ENCODE measurements around the gene DNAJB7. TPM values are rescaled to one million over a fixed set of nuclear protein-coding genes. Genes with fewer than 3 reads are reported as not detected.

Gene DNAJB7
- total and polyA plus RNA-seq, 8 donors: 0.02 TPM; not detected in 7

GRCh38 chr22:40813912-40814315 is 48.0 kb downstream of the DNAJB7 start:
- Histone ChIP-seq H3K27me3 (no peaks in the 10 kb centered on the region), H3K9me3 (no peaks in the 10 kb centered on the region), H3K27ac (no peak overlapping the region), H3K4me1 (peaks cover 0 to 10% (median 0%) of the 10 kb centered on the region in 3 donors), H3K4me3 (no peak overlapping the region), H3K36me3 (no peaks in the 10 kb centered on the region)
- TF ChIP-seq CTCF (IDR thresholded peaks at IDR 0.05): no peak
- no peak for ATAC-seq
- no peak for FAIRE-seq
- intact Hi-C loops (cut with DNase I): no loop called here
- DNase-seq: no peak

Small RNAs within 50 kb of the gene (microRNA-seq; reads per million reads assigned to microRNA genes)
- gene MIR4766: 0 to 0.39 reads per million in 2 donors

Other genes with a start within 250 kb of the DNAJB7 start
- gene MRTFA, start 225.4 kb downstream of the DNAJB7 start, total RNA-seq: 10 to 100 TPM; 15.2 to 35.3 (median 24.1) TPM
- gene MRTFA, start 225.4 kb downstream of the DNAJB7 start, polyA plus RNA-seq: 10 to 100 TPM; 13.6 to 24.7 TPM
- under 1 TPM in 1 of 6 donors, not detected in 5; 0.26 TPM for gene MCHR1, start 182.6 kb downstream of the DNAJB7 start, total RNA-seq
- gene MCHR1, start 182.6 kb downstream of the DNAJB7 start, polyA plus RNA-seq: under 1 TPM in 1 of 2 donors, not detected in 1; 0.23 TPM
- 1 to 10 TPM; 5.8 to 9.6 (median 8.5) TPM for gene SLC25A17, start 42.8 kb downstream of the DNAJB7 start, total RNA-seq
- 10 to 100 TPM in 1 of 2 donors, 1 to 10 TPM in 1; 7.3 to 15.6 TPM for gene SLC25A17, start 42.8 kb downstream of the DNAJB7 start, polyA plus RNA-seq
- 100 to 1,000 TPM in 4 of 6 donors, 10 to 100 TPM in 2; 83.7 to 142 (median 107) TPM for gene ST13, start 5.5 kb downstream of the DNAJB7 start, total RNA-seq
- 10 to 100 TPM; 30.4 to 83.3 TPM for gene ST13, start 5.5 kb downstream of the DNAJB7 start, polyA plus RNA-seq
- 10 to 100 TPM in 3 of 6 donors, 1 to 10 TPM in 3; 8.5 to 13.6 (median 10.0) TPM for gene XPNPEP3, start 5.0 kb downstream of the DNAJB7 start, total RNA-seq
- gene XPNPEP3, start 5.0 kb downstream of the DNAJB7 start, polyA plus RNA-seq: 1 to 10 TPM; 4.0 to 5.1 TPM
- gene RBX1, start 89.3 kb upstream of the DNAJB7 start, total RNA-seq: 10 to 100 TPM in 4 of 6 donors, 1 to 10 TPM in 2; 9.9 to 18.3 (median 14.0) TPM
- gene RBX1, start 89.3 kb upstream of the DNAJB7 start, polyA plus RNA-seq: 10 to 100 TPM; 29.6 to 38.7 TPM
- 10 to 100 TPM; 19.3 to 39.7 (median 24.9) TPM for gene EP300, start 230.5 kb upstream of the DNAJB7 start, total RNA-seq
- 10 to 100 TPM in 1 of 2 donors, 1 to 10 TPM in 1; 10.0 to 17.5 TPM for gene EP300, start 230.5 kb upstream of the DNAJB7 start, polyA plus RNA-seq